Uterus (tissue), 4 donors: ENCODE results near the gene KCNQ1. TPM values are rescaled to one million over a fixed set of nuclear protein-coding genes. Genes with fewer than 3 reads are reported as not detected.

Experiments used
- DNase-seq, 2 donors: peaks; one replicate each; pipeline ENCODE4 v3.0.0-alpha.2; 2019 to 2020
- H3K27ac ChIP-seq, 2 donors: fragments of 200-600 bp; sonication (generic); 1 replicate in 1 of 2; 2 replicates in 1 of 2; pipeline ENCODE4 v1.5.1; 2016 to 2018
- H3K27me3 ChIP-seq, 2 donors: fragments of 200-600 bp; sonication (generic); one replicate each; pipeline ENCODE4 v1.5.1; 2018 to 2019; ENCODE audit warnings: control low read depth in 1 of 2
- H3K36me3 ChIP-seq, 2 donors: fragments of 200-600 bp; sonication (generic); one replicate each; pipeline ENCODE4 v1.5.1; 2019; ENCODE audit warnings: control low read depth in 1 of 2
- H3K4me1 ChIP-seq, 2 donors: fragments of 200-600 bp; sonication (generic); one replicate each; pipeline ENCODE4 v1.5.1; 2018 to 2019; ENCODE audit warnings: control low read depth in 1 of 2
- H3K4me3 ChIP-seq, 2 donors: fragments of 200-600 bp; sonication (generic); 1 replicate in 1 of 2; 2 replicates in 1 of 2; pipeline ENCODE4 v1.5.1; 2018 to 2019; ENCODE audit warnings: mild to moderate bottlenecking in 1 of 2
- H3K9me3 ChIP-seq, 2 donors: fragments of 200-600 bp; sonication (generic); one replicate each; pipeline ENCODE4 v1.5.1; 2019; ENCODE audit warnings: control low read depth in 1 of 2
- POLR2A ChIP-seq, 2 donors: fragments of 450-650 bp; IDR thresholded peaks; one replicate each; pipeline ENCODE4 v1.6.1; 2016; ENCODE audit warnings: antibody characterized with exemption in 2 of 2, mild to moderate bottlenecking in 1 of 2, moderate library complexity in 1 of 2
- intact Hi-C: fragments of 100-400 bp; cut with DNase I; formaldehyde crosslinking; loops from one replicate; pipeline ENCODE4 v1.15.1; 2023; ENCODE audit warnings: low total_unique reads
- total RNA-seq, 4 donors: library from RNA; depleted of rRNA in 3 of 4; stranded (reverse); fragments of >200 nt in 3 of 4; gene quantifications; one replicate each; pipeline versions ENCODE4 v1.1.0 to v1.2.4, GENCODE V29; 2014 to 2023
- TF ChIP-seq, protein P1 (sequence below), 4 experiments: fragments of 200-600 bp in 2 of 4; fragments of 450-650 bp in 2 of 4; sonication (generic) in 2 of 4; IDR thresholded peaks; one replicate each; pipeline ENCODE4 v1.5.1; 2016 to 2019; ENCODE audit warnings: antibody characterized with exemption in 4 of 4, mild to moderate bottlenecking in 2 of 4, moderate library complexity in 1 of 4
- donor health status: DM: yes; HTN: yes; CAD: no.

KCNQ1 gene
- total RNA-seq, 4 donors from 2014 or later = 2.6 to 10.4 (median 5.4) TPM

DNA sequence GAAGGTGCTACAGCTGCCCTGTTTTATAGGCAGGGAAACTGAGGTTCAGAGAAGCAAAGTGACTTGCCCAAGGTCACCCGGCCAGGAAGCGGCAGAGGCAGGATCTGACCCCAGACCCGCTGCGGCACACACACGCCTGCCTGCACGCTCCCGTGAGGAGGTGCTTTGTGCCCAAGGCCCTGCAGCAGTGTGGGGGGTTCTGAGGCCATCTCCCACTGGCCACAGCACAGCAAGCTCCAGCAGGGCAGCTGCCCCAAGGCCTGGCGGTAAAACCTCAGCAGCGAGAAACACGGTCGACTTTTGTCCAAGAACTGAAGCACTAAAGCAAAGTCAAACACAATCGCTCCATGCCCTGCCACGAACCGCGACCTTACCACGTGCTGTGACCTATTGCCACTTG, 398.1 kb downstream of the KCNQ1 start:
- Histone ChIP-seq H3K9me3 (no peaks in the 10 kb centered on the region), H3K36me3 (no peaks in the 10 kb centered on the region), H3K4me3 (no peak overlapping the region), H3K27ac (no peak overlapping the region), H3K27me3 (no peaks in the 10 kb centered on the region), H3K4me1 (no peaks in the 10 kb centered on the region)
- TF ChIP-seq, protein P1, sequence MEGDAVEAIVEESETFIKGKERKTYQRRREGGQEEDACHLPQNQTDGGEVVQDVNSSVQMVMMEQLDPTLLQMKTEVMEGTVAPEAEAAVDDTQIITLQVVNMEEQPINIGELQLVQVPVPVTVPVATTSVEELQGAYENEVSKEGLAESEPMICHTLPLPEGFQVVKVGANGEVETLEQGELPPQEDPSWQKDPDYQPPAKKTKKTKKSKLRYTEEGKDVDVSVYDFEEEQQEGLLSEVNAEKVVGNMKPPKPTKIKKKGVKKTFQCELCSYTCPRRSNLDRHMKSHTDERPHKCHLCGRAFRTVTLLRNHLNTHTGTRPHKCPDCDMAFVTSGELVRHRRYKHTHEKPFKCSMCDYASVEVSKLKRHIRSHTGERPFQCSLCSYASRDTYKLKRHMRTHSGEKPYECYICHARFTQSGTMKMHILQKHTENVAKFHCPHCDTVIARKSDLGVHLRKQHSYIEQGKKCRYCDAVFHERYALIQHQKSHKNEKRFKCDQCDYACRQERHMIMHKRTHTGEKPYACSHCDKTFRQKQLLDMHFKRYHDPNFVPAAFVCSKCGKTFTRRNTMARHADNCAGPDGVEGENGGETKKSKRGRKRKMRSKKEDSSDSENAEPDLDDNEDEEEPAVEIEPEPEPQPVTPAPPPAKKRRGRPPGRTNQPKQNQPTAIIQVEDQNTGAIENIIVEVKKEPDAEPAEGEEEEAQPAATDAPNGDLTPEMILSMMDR (IDR thresholded peaks at IDR 0.05) = no peak
- TF ChIP-seq POLR2A (IDR thresholded peaks at IDR 0.05) = no peak
- intact Hi-C loops = no loop called here
- no peak for DNase-seq

DNA sequence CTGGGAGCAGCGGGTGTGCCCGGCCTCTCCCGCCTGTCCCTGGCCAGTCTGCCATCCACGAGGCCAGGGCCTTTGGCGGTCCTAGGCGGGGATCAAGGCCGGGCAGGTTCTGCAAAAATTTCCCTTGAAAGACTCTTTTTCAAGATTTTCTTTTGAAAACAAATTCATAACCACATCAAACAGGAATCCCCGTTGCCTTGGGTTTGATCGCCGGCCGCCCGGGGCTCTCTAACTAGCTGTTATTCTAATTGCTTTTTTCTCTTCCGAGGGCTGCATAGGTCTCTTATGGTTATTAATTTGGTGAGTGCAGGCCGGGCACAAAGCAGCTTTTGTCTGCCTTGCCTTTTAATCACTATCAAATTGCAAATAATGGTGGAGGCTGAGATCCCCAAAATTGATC, 398.7 kb downstream of the KCNQ1 start:
- H3K36me3 ChIP-seq = no peaks in the 10 kb centered on the region
- no peak for TF ChIP-seq POLR2A (IDR thresholded peaks at IDR 0.05)
- TF ChIP-seq, protein P1 (IDR thresholded peaks at IDR 0.05) = no peak
- H3K27me3 ChIP-seq = no peaks in the 10 kb centered on the region
- no peak overlapping the region for H3K27ac ChIP-seq
- intact Hi-C loops = no loop called here
- no peaks in the 10 kb centered on the region for H3K9me3 ChIP-seq
- no peaks in the 10 kb centered on the region for H3K4me1 ChIP-seq
- no peak for DNase-seq
- no peak overlapping the region for H3K4me3 ChIP-seq

DNA sequence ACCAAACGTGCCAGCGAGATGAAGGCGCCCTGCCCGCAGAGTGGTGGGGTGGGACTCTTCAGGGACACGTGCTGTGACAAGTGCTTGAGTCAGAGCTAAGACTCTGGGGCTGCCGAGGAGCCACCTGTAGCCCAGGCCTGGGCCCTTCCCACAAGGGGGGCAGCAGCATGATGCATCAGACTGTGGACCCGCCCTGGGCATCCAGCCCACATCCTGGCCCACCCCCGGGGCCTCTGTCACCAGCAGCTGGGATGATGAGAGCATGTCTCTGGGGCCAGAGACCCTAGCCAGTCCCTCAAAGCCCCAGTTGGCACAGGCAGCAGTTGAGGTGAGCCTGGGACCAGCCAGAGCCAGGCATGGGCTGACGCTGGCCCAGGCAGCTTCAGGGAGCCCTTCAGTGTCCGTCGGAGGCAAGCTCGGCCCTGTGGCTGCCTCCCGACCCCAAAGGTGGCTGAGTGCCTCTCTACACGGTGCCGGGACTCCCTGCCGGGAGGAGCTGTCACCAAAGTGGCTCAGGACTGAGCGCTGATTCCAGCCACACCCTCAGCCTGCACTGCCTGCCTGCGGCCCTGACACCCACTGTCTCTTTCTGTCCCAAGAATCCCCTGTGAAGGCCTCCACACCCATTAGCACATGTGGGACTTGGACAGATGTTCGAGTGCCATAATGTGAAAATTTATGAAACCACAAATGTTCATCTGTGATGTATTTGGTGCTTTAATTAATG, 399.5 kb downstream of the KCNQ1 start:
- Histone ChIP-seq H3K4me1 (no peaks in the 10 kb centered on the region), H3K27ac (no peak overlapping the region), H3K36me3 (no peaks in the 10 kb centered on the region), H3K27me3 (no peaks in the 10 kb centered on the region), H3K9me3 (no peaks in the 10 kb centered on the region), H3K4me3 (no peak overlapping the region)
- intact Hi-C loops = no loop called here
- TF ChIP-seq POLR2A (IDR thresholded peaks at IDR 0.05) = no peak
- TF ChIP-seq, protein P1 (IDR thresholded peaks at IDR 0.05) = no peak
- DNase-seq = no peak

DNA sequence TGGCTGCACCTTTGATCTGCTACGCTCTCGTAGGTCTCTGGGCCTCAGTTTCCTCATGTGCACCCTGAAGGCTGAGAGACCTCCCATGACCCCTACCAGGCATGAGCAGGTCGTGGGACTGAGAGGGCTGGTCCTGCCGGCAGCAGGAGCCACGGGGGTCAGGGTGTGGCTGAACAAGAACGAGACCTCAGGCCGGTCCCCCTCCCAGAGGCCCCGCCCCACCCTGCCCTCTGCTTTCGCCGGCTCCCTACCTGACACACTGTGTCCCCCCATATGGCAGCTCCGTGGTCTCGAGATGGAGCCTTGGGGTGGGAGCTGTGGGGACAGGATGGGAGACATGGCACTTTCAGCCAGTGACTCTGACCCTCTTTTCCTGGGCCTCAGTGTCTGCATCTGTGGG, 400.2 kb downstream of the KCNQ1 start:
- no peak for TF ChIP-seq POLR2A (IDR thresholded peaks at IDR 0.05)
- TF ChIP-seq, protein P1 (IDR thresholded peaks at IDR 0.05) = no peak
- H3K4me1 ChIP-seq = no peaks in the 10 kb centered on the region
- H3K27ac ChIP-seq = no peak overlapping the region
- H3K4me3 ChIP-seq = no peak overlapping the region
- no peak for DNase-seq
- no peaks in the 10 kb centered on the region for H3K27me3 ChIP-seq
- no peaks in the 10 kb centered on the region for H3K36me3 ChIP-seq
- intact Hi-C loops = no loop called here
- H3K9me3 ChIP-seq = no peaks in the 10 kb centered on the region

DNA sequence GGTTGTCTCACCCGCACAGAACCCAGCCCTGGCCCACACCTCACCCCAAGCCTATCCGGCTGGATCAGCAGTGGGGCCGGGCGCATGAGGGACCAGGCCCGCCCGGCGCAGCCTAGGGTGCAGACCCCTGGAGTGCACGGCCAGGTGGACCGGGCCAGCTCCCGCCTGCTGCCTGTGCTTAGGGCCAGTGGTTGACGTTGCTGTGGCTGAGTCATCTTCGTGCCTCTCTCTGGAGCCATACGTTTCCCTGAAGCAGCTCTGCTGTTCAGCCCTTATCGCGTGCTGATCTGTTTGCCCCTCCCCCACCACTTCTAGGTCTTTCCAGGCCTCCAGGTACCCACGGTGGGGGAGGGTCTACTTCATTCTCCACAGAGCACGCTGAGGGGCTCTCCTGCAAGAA, 401.2 kb downstream of the KCNQ1 start:
- Histone ChIP-seq H3K27me3 (no peaks in the 10 kb centered on the region), H3K36me3 (no peaks in the 10 kb centered on the region), H3K27ac (no peak overlapping the region), H3K4me3 (no peak overlapping the region), H3K4me1 (no peaks in the 10 kb centered on the region), H3K9me3 (no peaks in the 10 kb centered on the region)
- DNase-seq = no peak
- intact Hi-C loops = no loop called here
- TF ChIP-seq, protein P1 (IDR thresholded peaks at IDR 0.05) = no peak
- TF ChIP-seq POLR2A (IDR thresholded peaks at IDR 0.05) = no peak
